ENCODE results near the gene EFNB2. TPM values are rescaled to one million over a fixed set of nuclear protein-coding genes. Genes with fewer than 3 reads are reported as not detected.

Gene EFNB2
- total RNA-seq, 1 experiment from 2014 or later = 68.0 TPM

DNA sequence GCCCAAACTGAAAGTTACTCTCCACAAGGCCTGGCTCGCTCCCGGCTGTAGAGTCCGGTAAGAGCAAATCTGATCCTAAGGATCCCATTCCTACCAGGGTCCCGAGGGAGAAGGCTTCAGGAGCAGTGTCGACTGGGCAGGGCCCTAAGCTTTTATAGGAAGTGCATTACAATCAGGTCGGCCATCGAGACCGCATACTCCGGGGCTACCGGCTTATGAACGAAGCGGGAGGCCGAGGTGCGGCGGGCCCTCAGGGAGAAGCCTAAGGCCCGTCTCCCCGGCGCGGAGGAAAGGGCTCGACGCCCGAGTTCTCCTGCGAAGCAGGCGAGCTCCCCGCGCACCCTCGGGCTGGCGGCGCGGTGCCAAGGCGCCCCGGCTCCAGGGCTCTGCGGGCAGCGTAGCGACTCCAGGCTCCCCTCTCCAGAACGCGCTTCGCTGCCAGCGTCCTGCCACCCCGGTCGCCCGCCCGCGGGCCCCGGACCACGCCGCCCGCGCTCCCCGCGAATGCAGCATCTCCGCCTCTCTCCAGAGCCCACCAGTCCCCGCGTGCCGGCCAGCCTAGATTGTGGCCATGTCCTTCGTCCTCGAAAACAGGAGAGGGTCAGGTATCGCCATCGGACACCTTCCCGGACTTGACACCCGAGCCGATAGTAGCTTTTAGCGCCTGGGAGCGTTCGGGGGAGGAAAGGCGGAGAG is 1.4 kb downstream of the EFNB2 start:
- Mint-ChIP-seq H3K9me3 (ENCODE audit: unreplicated experiment) (no peaks in the 10 kb centered on the region), H3K27me3 (ENCODE audit: insufficient read depth, unreplicated experiment) (no peaks in the 10 kb centered on the region), H3K36me3 (ENCODE audit: insufficient read depth, unreplicated experiment) (peaks cover 73% of the 10 kb centered on the region), H3K4me3 (ENCODE audit: unreplicated experiment) (peak overlapping the region; percentile 97), H3K4me1 (ENCODE audit: low read depth, unreplicated experiment) (peaks cover 24% of the 10 kb centered on the region), H3K27ac (ENCODE audit: unreplicated experiment) (peak overlapping the region; percentile 87)
- peak; percentile 51 for DNase-seq
- no peaks in the 10 kb centered on the region for H3K27me3 ChIP-seq (replicated peaks; ENCODE audit: control insufficient read depth, insufficient read depth, low read length)
- no peaks in the 10 kb centered on the region for H3K36me3 ChIP-seq (ENCODE audit: control insufficient read depth, insufficient read depth, low read length)
- no TSS peak for BruUV-seq (replicated peaks)
- ChIA-PET CTCF (interaction anchor here (0.7 to 1.5 kb wide), 2 partner anchors 86 to 388 kb away, joined by 5 read pairs; no protein-coding TSS in a partner anchor), POLR2A (interaction anchor here (0.7 kb wide), 1 partner anchor 587 kb away, joined by 3 read pairs; no protein-coding TSS in a partner anchor)
- TF ChIP-seq, protein P1, sequence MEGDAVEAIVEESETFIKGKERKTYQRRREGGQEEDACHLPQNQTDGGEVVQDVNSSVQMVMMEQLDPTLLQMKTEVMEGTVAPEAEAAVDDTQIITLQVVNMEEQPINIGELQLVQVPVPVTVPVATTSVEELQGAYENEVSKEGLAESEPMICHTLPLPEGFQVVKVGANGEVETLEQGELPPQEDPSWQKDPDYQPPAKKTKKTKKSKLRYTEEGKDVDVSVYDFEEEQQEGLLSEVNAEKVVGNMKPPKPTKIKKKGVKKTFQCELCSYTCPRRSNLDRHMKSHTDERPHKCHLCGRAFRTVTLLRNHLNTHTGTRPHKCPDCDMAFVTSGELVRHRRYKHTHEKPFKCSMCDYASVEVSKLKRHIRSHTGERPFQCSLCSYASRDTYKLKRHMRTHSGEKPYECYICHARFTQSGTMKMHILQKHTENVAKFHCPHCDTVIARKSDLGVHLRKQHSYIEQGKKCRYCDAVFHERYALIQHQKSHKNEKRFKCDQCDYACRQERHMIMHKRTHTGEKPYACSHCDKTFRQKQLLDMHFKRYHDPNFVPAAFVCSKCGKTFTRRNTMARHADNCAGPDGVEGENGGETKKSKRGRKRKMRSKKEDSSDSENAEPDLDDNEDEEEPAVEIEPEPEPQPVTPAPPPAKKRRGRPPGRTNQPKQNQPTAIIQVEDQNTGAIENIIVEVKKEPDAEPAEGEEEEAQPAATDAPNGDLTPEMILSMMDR (IDR thresholded peaks at IDR 0.05; ENCODE audit: insufficient read depth in 1 of 2, low read depth in 1 of 2, low read length in 1 of 2, severe bottlenecking in 1 of 2, unreplicated experiment in 1 of 2) = no peak
- intact Hi-C loops (cut with micrococcal nuclease; ENCODE audit: unreplicated experiment) = loop anchor here (1.0 to 10.0 kb wide), 9 partner anchors 61 to 1389 kb away; no protein-coding TSS in a partner anchor
- H3K9me3 ChIP-seq = no peaks in the 10 kb centered on the region
- peak overlapping the region; percentile 68 for H3K4me3 ChIP-seq (ENCODE audit: low read depth, low read length)
- H3K4me1 ChIP-seq = peaks cover 30% of the 10 kb centered on the region

DNA sequence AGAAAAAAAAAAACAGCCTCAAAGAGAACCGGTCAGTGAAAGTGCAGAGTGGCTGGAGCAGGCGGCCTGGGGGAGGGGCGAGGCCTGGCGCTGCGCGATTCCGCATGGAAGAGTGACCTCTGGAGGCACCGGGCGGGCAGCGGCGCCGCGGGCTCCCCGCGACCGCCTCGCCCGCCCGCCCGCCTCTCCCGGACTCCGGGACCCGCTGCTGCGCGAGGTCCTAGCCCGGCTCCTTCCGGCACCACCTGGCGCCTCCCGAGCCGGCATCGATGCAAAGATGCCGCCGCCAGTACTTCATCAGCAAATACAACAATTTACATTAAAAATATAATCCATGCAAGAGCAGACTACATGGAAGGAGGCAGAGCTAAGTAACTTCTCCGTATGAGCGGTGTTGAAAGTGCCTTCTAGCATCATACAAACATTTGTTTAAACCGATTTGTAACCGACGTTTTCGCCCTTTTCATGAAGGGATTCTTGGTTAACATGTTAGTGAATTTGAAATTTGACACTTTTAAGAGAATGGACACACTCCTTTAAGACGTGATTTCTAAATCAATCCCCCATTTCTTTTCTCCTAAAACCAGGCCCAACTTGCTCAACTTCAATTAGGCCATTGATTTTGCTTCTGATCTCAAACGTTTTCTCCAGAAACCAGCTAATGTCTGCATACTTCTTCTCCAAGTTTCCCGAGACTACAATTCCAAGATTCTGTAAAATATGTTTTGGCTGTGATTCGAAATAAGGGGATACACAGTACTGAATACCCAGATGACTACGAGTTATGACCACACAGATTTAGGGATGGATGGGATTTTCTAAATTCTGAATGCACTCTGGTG is 2.1 kb downstream of the EFNB2 start:
- no peaks in the 10 kb centered on the region for H3K27me3 ChIP-seq (replicated peaks; ENCODE audit: control insufficient read depth, insufficient read depth, low read length)
- DNase-seq = peak; percentile 87 to 92
- CTCF ChIA-PET = interaction anchor here (0.6 to 0.7 kb wide), 2 partner anchors 387 to 390 kb away, joined by 5 read pairs; no protein-coding TSS in a partner anchor
- Mint-ChIP-seq H3K9me3 (ENCODE audit: unreplicated experiment) (no peaks in the 10 kb centered on the region), H3K4me3 (ENCODE audit: unreplicated experiment) (peak overlapping the region; percentile 97), H3K27me3 (ENCODE audit: insufficient read depth, unreplicated experiment) (no peaks in the 10 kb centered on the region), H3K27ac (ENCODE audit: unreplicated experiment) (peak overlapping the region; percentile 87), H3K36me3 (ENCODE audit: insufficient read depth, unreplicated experiment) (peaks cover 81% of the 10 kb centered on the region), H3K4me1 (ENCODE audit: low read depth, unreplicated experiment) (peaks cover 32% of the 10 kb centered on the region)
- POLR2A ChIA-PET = interaction anchor here (0.6 kb wide), 1 partner anchor 12 kb away, joined by 3 read pairs; no protein-coding TSS in a partner anchor
- H3K4me1 ChIP-seq = peaks cover 38% of the 10 kb centered on the region
- H3K4me3 ChIP-seq (ENCODE audit: low read depth, low read length) = peak overlapping the region; percentile 68
- TF ChIP-seq, protein P1 (IDR thresholded peaks at IDR 0.05; ENCODE audit: insufficient read depth in 1 of 2, low read depth in 1 of 2, low read length in 1 of 2, severe bottlenecking in 1 of 2, unreplicated experiment in 1 of 2) = peak; percentile 58 to 62
- H3K36me3 ChIP-seq (ENCODE audit: control insufficient read depth, insufficient read depth, low read length) = no peaks in the 10 kb centered on the region
- TSS peak; percentile 21 for BruUV-seq (replicated peaks)
- intact Hi-C loops (cut with micrococcal nuclease; ENCODE audit: unreplicated experiment) = loop anchor here (1.0 to 10.0 kb wide), 7 partner anchors 61 to 1389 kb away; no protein-coding TSS in a partner anchor
- no peaks in the 10 kb centered on the region for H3K9me3 ChIP-seq

Data from Caco-2 (cell line).